Fibroblast of pulmonary artery (primary cell): ENCODE measurements around the gene FRMPD4.

Experiments used
- DNase-seq: peaks from one replicate; pipeline ENCODE4 v3.0.0-alpha.2; 2010; ENCODE audit warnings: low read depth
- H3K4me3 ChIP-seq: replicated peaks from 2 replicates; pipeline ENCODE4 v1.5.1; 2011; ENCODE audit warnings: low read depth, mild to moderate bottlenecking, control low read depth, low read length, moderate library complexity
- TF ChIP-seq, protein P1 (sequence below): IDR thresholded peaks from 2 replicates; pipeline ENCODE4 v1.5.1; 2011; ENCODE audit warnings: mild to moderate bottlenecking, control low read depth, low read length, inconsistent platforms; ENCODE audit errors: missing control alignments

Gene FRMPD4

DNA sequence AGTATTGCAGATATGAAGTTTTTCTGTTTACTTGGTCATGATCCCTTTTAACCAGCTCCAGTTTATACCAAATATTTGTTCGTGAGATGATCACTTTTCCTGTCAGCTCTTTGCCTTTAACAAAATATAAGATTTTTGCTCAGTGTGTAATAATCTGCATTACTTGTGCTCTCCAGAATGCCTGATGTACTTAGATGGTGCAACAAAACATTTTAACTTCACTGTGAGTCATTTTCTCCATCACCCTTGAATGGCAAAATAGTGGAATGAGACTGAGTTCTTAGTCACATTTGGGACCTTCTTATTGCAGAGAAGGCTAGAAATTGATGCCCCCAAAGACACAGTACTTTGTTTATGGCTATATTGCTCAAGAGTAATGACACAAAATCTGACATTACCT, 252.0 kb downstream of the FRMPD4 start:
- H3K4me3 ChIP-seq = no peak overlapping the region
- TF ChIP-seq, protein P1, sequence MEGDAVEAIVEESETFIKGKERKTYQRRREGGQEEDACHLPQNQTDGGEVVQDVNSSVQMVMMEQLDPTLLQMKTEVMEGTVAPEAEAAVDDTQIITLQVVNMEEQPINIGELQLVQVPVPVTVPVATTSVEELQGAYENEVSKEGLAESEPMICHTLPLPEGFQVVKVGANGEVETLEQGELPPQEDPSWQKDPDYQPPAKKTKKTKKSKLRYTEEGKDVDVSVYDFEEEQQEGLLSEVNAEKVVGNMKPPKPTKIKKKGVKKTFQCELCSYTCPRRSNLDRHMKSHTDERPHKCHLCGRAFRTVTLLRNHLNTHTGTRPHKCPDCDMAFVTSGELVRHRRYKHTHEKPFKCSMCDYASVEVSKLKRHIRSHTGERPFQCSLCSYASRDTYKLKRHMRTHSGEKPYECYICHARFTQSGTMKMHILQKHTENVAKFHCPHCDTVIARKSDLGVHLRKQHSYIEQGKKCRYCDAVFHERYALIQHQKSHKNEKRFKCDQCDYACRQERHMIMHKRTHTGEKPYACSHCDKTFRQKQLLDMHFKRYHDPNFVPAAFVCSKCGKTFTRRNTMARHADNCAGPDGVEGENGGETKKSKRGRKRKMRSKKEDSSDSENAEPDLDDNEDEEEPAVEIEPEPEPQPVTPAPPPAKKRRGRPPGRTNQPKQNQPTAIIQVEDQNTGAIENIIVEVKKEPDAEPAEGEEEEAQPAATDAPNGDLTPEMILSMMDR = no peak
- peak; percentile 67 for DNase-seq

DNA sequence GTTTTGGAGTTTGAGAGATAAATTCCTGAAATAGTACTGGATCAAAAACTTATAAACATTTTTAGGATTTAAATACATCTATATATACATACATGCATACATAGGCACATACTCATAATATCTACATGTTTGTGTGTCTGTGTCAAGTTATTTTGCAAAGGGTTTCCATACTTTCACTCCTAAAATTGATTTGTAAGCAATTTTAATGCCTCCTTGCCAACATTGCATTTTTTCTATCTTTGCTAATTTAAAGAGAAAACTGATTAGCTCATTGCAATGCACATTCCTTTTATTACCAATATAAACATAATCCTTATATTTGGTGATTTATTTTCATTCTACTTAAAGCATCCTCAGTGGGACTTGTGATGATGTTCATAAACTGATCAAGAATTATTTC, 258.3 kb downstream of the FRMPD4 start:
- no peak for DNase-seq
- TF ChIP-seq, protein P1 = no peak
- H3K4me3 ChIP-seq = no peak overlapping the region

DNA sequence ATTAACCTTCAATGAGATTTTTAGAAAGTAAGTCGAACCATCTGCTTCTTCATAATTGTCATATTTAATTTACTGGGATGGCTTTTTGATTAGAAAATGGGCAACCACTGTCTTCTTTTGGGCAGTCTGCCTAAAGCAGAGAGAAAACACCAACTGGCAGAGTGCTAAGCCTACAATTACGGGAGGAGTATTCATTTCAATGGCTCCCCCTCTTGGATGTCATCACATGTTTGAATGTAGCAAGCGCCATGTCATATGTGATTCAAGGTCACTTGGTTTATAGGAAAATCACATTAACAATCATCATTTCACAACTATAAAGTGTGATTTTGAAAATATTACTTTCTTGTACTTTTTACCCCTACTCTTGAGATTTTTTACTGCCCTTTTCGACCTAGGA, 261.9 kb downstream of the FRMPD4 start:
- TF ChIP-seq, protein P1 = no peak
- no peak for DNase-seq
- no peak overlapping the region for H3K4me3 ChIP-seq

DNA sequence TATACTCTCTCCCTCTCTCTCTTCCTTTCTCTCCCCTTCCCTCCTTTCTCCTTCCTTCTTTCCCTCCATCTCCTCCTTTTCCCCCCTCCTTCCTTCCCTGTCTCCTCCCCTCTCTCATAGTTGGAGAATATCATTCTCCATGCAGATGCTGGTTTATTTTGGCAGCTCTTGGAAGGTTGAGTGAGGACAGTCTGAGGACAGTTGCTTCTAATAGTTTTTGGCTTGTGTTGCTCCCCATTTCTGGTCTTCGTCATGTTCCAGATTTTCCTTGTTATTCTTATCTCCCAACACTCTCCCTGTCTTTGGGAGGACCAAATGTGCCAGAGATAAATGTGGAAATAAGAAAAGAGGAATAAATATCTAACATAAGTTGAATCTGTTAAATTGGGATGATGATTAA, 263.0 kb downstream of the FRMPD4 start:
- no peak overlapping the region for H3K4me3 ChIP-seq
- no peak for DNase-seq
- TF ChIP-seq, protein P1 = no peak

DNA sequence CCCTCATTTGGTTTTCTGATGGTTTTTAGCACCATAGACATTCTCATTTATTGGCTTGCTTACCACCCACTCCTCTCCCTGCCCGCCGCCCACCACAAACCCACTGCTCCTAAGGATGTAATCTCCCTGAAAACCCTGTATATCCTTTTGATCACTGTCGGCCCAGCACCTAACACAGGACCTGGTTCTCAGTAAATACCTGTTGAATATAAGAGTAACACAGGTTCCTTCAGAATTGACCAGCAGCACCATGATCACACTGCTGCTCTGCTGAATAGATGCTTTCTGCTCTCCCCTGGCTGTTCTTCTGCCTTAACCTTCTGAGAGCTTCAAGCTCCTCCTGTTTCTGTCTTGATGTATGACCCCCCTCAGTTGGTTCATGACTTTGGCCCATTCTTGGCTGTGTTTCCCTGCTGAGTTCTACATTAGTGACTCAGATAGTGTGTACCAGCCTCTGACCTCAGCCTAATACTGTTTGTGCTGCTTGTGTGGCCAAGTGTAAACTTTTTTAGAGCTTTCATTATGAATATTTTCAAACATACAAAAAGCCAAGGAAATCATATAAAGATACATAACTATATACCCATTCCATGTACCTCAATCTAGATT, 265.3 kb downstream of the FRMPD4 start:
- no peak for DNase-seq
- no peak overlapping the region for H3K4me3 ChIP-seq
- TF ChIP-seq, protein P1 = no peak

DNA sequence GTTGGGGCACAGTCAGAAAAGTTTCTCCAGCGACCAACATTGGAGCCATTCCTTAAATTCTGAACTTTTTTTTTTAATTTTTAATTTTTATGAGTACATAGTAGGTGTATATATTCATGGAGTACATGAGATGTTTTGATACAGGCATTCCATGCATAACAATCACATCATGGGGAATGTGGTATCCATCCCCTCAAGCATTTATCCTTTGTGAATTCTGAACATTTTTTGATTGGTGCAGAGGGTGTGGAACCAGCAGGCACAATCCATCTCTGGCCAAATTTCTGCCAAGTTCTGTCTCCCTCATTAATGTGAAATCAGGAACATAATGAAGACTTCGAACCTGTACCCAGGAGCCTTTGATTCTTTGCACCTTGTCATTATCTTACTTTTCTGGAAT, 267.0 kb downstream of the FRMPD4 start:
- TF ChIP-seq, protein P1 = no peak
- DNase-seq = no peak

DNA sequence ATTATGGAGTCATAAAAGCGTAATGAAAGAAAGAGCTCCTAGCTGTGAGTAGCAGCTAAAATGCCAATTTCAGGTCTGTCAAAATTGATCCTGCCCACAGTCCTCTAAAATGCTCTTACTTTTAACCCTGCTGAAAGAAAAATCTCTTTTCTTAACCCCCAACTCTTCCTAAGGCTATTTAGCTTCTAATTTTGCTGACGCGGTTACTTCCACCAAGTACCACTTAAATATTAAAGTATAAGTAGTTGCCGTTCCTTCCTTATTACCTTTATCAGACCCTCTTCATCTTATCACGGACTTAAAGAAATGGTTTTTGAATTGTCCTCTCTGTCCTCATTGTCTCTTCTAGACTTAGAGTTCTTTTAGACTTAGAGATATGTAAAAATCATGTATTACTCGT, 272.2 kb downstream of the FRMPD4 start:
- TF ChIP-seq, protein P1 = no peak
- H3K4me3 ChIP-seq = no peak overlapping the region
- DNase-seq = no peak

More for the DNA sequence above, 267.0 kb downstream of the FRMPD4 start:
- H3K4me3 ChIP-seq = no peak overlapping the region
